AG04450 (cell line): ENCODE results near the gene VEGFB. TPM values are rescaled to one million over a fixed set of nuclear protein-coding genes. Genes with fewer than 3 reads are reported as not detected.

ENCODE experiments used
- CTCF ChIA-PET: fragments of 300-600, 350-600 bp; formaldehyde crosslinking; extraction: SDS; loops from one replicate; lab custom pipeline; 2022; ENCODE audit warnings: antibody characterized with exemption, inconsistent platforms; lab: Charles Lee
- POLR2A ChIA-PET: fragments of 350-600 bp; formaldehyde crosslinking; extraction: SDS; loops from one replicate; lab custom pipeline; 2021; ENCODE audit warnings: antibody characterized with exemption, inconsistent platforms; lab: Yijun Ruan, JAX
- DNase-seq: peaks from one replicate; pipeline ENCODE4 v3.0.0-alpha.2; 2011; ENCODE audit warnings: low read depth, low spot score
- H3K27ac ChIP-seq: one replicate; pipeline ENCODE4 v1.5.1; 2012; ENCODE audit warnings: low read depth, low read length, control low read depth
- H3K27me3 ChIP-seq: one replicate; pipeline ENCODE4 v1.6.0; 2012; ENCODE audit warnings: low read length; ENCODE audit not compliant: control insufficient read depth, insufficient read depth
- H3K4me3 ChIP-seq: 2 replicates; pipeline ENCODE4 v1.5.1; 2011; ENCODE audit warnings: mild to moderate bottlenecking, low read depth, low read length, control low read depth
- H3K9me3 ChIP-seq: 2 replicates; pipeline ENCODE4 v1.5.1; 2012; ENCODE audit warnings: low read length; ENCODE audit not compliant: control insufficient read depth, insufficient read depth
- polyA plus RNA-seq: library from polyadenylated mRNA; depleted of rRNA; stranded (reverse); fragments of >200 nt; gene quantifications from 2 replicates; pipeline ENCODE4 v1.2.3, GENCODE V29; 2011
- TF ChIP-seq, protein P1 (sequence below): IDR thresholded peaks from 2 replicates; pipeline ENCODE4 v1.5.1; 2011; ENCODE audit warnings: low read depth, low read length, control low read depth, inconsistent platforms

Gene VEGFB
- polyA plus RNA-seq, 1 experiment: 11.8 TPM

DNA sequence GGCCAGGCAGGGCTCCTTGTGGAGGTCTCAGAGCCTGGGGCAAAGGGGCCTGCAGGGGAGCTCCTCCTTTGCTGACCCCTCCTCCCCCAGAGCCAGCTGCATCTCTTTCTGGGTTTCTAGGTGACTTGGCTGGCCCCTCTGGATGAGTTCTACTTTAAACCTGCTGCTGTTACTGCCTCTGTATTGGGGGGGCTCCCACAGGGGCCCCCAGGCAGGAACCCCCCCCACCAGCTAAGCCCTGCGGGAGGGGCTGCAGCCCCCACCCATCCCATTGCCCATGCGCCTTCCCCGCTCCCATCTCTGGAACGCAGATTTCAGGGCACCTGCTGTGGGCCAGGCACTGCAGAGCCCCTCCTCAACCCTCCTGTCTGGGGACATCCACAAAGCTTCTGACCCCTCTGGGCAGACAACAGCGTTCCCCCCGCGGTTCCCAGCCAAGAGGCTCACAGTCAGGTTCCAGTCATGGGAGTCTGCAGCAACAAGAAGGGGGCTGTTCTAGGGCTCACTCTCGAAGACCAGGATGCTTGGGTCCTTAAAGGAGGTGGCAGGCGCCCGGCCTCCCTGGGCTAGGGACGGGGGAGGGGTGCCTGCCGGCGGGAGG lies 16.1 kb downstream of the VEGFB start:
- no peaks in the 10 kb centered on the region for H3K27me3 ChIP-seq
- H3K27ac ChIP-seq: no peak overlapping the region
- POLR2A ChIA-PET: interaction anchor here (0.6 to 1.7 kb wide), 3 partner anchors 59 to 672 kb away, joined by 3 to 4 read pairs (median 4); partner anchors contain the start of genes PRDX5 and TRMT112
- H3K4me3 ChIP-seq: peak overlapping the region; percentile 69
- TF ChIP-seq, protein P1, sequence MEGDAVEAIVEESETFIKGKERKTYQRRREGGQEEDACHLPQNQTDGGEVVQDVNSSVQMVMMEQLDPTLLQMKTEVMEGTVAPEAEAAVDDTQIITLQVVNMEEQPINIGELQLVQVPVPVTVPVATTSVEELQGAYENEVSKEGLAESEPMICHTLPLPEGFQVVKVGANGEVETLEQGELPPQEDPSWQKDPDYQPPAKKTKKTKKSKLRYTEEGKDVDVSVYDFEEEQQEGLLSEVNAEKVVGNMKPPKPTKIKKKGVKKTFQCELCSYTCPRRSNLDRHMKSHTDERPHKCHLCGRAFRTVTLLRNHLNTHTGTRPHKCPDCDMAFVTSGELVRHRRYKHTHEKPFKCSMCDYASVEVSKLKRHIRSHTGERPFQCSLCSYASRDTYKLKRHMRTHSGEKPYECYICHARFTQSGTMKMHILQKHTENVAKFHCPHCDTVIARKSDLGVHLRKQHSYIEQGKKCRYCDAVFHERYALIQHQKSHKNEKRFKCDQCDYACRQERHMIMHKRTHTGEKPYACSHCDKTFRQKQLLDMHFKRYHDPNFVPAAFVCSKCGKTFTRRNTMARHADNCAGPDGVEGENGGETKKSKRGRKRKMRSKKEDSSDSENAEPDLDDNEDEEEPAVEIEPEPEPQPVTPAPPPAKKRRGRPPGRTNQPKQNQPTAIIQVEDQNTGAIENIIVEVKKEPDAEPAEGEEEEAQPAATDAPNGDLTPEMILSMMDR: no peak
- H3K9me3 ChIP-seq: no peaks in the 10 kb centered on the region
- CTCF ChIA-PET: interaction anchor here (0.9 to 3.9 kb wide), 11 partner anchors 10 to 105 kb away, joined by 3 to 50 read pairs (median 7); partner anchors contain the start of gene CATSPERZ
- DNase-seq: no peak

DNA sequence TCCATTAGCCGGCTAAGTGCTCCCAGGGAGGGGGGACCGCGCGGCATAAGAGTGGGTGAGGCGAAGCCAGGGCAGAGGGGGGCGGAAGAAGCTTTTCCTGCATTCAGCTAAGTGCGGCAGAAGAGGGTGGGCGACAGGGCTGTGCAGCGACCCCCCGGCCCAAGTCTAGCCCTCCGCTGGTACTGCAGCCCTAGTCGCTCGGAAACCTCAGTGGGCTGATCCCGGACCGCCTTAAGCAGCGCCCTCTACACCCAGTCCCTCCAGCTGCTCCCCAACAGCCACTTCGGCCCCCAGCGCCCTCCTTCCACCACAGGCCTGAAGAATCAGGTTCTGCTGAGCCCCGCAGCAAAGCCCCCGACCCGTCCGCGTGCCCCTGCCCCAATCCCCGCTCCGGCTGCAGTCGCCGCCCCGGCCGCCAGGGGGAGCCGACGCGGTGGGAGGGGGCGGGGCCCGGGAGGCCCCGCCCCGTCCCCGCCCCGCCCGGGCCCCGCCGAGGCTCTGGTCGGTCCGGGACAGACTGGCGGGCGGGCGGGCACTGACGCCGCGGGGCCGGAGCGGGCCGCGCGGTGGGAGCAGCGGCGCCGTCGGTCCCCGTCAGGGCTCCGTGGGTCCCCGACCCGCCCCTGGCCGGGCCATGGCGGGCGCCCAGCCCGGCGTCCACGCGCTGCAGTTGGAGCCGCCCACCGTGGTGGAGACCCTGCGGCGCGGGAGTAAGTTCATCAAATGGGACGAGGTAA lies 16.8 kb downstream of the VEGFB start, which contains the start of gene PLCB3:
TSS of gene PLCB3 (plus strand) at position 515 of the 737 bp plus-strand sequence. CDS start at position 635, 120 bp downstream.
- Histone ChIP-seq H3K9me3 (no peaks in the 10 kb centered on the region), H3K27me3 (no peaks in the 10 kb centered on the region), H3K4me3 (peak within 1 kb of the TSS; percentile 77), H3K27ac (peak within 1 kb of the TSS; percentile 11)
- ChIA-PET POLR2A (interaction anchor here (0.5 to 1.7 kb wide), 6 partner anchors 10 to 1221 kb away, joined by 3 to 8 read pairs (median 5); partner anchors contain the start of genes FKBP2, PRDX5 and TRMT112), CTCF (interaction anchor here (0.6 to 3.9 kb wide), 15 partner anchors 8 to 104 kb away, joined by 3 to 50 read pairs (median 5); partner anchors contain the start of gene CATSPERZ)
- TF ChIP-seq, protein P1: peak; percentile 53
- no peak for DNase-seq

DNA sequence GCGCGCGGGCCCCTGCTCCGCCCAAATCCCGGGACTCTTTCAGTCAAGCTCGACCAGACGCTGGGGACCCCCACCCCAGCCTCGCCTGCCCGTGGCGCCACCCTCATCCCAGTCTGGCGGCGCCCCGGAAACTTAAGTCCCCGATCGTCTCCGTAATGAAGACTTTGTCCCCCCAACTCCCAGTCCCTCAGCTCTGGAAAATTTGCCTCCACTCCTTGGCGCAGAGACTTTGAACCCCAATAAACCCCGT lies 17.3 kb downstream of the VEGFB start:
- CTCF ChIA-PET: interaction anchor here (0.6 to 3.9 kb wide), 9 partner anchors 9 to 103 kb away, joined by 3 to 50 read pairs (median 3); partner anchors contain the start of gene CATSPERZ
- no peak for DNase-seq

DNA sequence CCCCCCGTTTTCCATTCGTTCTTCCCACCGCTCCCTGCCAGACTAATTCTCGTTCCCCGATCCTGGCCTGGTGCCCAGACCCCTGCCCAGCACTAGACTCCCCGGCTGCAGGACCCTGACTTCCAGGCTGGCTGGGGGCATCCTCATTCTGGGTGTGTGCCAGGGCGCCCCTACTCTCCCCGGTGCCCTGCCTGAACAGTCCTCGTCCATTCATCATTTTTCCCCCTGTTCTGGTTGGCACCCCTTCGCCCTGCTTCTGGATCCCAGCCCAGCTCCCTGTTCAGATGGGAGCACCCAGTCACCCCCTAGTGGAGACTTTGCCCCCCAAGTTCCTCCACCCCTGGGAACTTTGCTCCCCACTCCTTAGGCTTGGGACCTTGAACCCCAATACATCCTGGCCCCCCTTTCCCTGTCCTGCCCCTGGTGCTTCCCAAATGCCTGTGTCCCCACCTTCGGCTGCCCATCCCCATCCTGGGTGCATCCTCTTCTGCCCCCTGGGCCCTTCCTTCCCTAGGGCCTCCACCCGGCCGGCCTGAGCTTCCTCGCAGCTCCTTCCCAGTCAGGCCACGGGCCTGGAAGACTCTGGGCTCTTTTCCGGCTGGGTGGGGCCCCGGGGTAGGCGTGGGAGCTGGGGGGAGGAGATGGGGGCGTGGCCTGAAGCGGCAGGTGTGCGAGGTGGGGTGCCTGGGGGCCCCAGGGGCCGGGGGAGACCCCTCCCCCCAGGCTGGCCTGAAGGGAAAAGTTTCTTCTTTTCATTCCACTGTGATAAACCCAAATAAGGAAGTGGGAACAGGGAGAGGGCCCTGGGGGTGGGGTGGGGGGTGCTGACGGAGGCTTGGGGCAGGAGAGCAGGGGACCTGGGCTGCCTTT lies 17.9 kb downstream of the VEGFB start:
- TF ChIP-seq, protein P1: peak; percentile 56
- peak overlapping the region; percentile 11 for H3K27ac ChIP-seq
- H3K4me3 ChIP-seq: peak overlapping the region; percentile 77
- CTCF ChIA-PET: interaction anchor here (0.6 to 3.9 kb wide), 12 partner anchors 9 to 397 kb away, joined by 3 to 50 read pairs (median 4); partner anchors contain the start of genes CATSPERZ and TRMT112
- H3K9me3 ChIP-seq: no peaks in the 10 kb centered on the region
- POLR2A ChIA-PET: interaction anchor here (0.9 to 1.5 kb wide), 5 partner anchors 11 to 19 kb away, joined by 5 to 11 read pairs (median 8); partner anchors contain the start of gene FKBP2
- H3K27me3 ChIP-seq: no peaks in the 10 kb centered on the region
- no peak for DNase-seq

More for the DNA sequence above, 17.3 kb downstream of the VEGFB start:
- POLR2A ChIA-PET: interaction anchor here (0.5 to 1.5 kb wide), 7 partner anchors 11 to 1220 kb away, joined by 3 to 11 read pairs (median 8); partner anchors contain the start of gene FKBP2
- peak overlapping the region; percentile 11 for H3K27ac ChIP-seq
- H3K27me3 ChIP-seq: no peaks in the 10 kb centered on the region
- H3K4me3 ChIP-seq: peak overlapping the region; percentile 77
- no peaks in the 10 kb centered on the region for H3K9me3 ChIP-seq
- TF ChIP-seq, protein P1: no peak
